RWPE1 (cell line): ENCODE measurements around the gene DRC7.

Experiments used
- CTCF ChIA-PET: fragments of 350-600 bp; sonication (Branson Sonifier 250); formaldehyde crosslinking; extraction: SDS; loops from one replicate; lab custom pipeline; 2021; lab: Yijun Ruan, JAX
- POLR2A ChIA-PET: fragments of 400-600 bp; formaldehyde crosslinking; extraction: SDS; loops from one replicate; lab custom pipeline; 2020; ENCODE audit warnings: antibody characterized with exemption; ENCODE audit not compliant: low non-redundant PET; lab: Yijun Ruan, JAX
- DNase-seq: peaks from one replicate; pipeline ENCODE4 v3.0.0; 2012; ENCODE audit warnings: low spot score
- H3K27ac ChIP-seq: fragments of 450-650 bp; 2 replicates; pipeline ENCODE4 v1.5.1; 2017
- CTCF ChIP-seq: fragments of 450-650 bp; conservative IDR thresholded peaks from 2 replicates; pipeline ENCODE4 v1.5.1; 2017; ENCODE audit warnings: low read depth, mild to moderate bottlenecking

DRC7 gene

GRCh38 chr16:57735755-57736418, 41.3 kb downstream of the DRC7 start, which contains the start of gene KATNB1:
Gene KATNB1 (plus strand): TSS chr16:57735770. CDS start chr16:57737244, 1,474 bp downstream.
- DNase-seq: peak; percentile 13
- ChIA-PET POLR2A (interaction anchor here (0.6 kb wide), 1 partner anchor 146 kb away, joined by 4 read pairs; no protein-coding TSS in a partner anchor), CTCF (interaction anchor here (0.5 to 2.7 kb wide), 12 partner anchors 13 to 1000 kb away, joined by 3 to 13 read pairs (median 4); no protein-coding TSS in a partner anchor)
- TF ChIP-seq CTCF: no peak
- H3K27ac ChIP-seq: peak within 1 kb of the TSS; percentile 75

- peak; percentile 59 for DNase-seq
- peak; percentile 42 for TF ChIP-seq CTCF
- H3K27ac ChIP-seq: peak overlapping the region; percentile 75
- ChIA-PET POLR2A (no interaction called here), CTCF (interaction anchor here (0.5 to 2.7 kb wide), 9 partner anchors 43 to 1001 kb away, joined by 3 to 13 read pairs (median 4); no protein-coding TSS in a partner anchor)
Observed at GRCh38 chr16:57736419-57737351, 42.1 kb downstream of the DRC7 start.

GRCh38 chr16:57738844-57739243, 44.2 kb downstream of the DRC7 start:
- ChIA-PET CTCF (interaction anchor here (0.6 kb wide), 1 partner anchor 139 kb away, joined by 6 read pairs; no protein-coding TSS in a partner anchor), POLR2A (no interaction called here)
- no peak overlapping the region for H3K27ac ChIP-seq
- no peak for TF ChIP-seq CTCF
- DNase-seq: no peak

GRCh38 chr16:57739756-57740422, 45.3 kb downstream of the DRC7 start:
- ChIA-PET CTCF (interaction anchor here (0.6 to 2.7 kb wide), 3 partner anchors 164 to 312 kb away, joined by 3 to 8 read pairs (median 3); no protein-coding TSS in a partner anchor), POLR2A (interaction anchor here (0.6 kb wide), 1 partner anchor 120 kb away, joined by 3 read pairs; no protein-coding TSS in a partner anchor)
- no peak for TF ChIP-seq CTCF
- DNase-seq: no peak
- H3K27ac ChIP-seq: peak overlapping the region; percentile 0; the same call in 1 of the 2 replicates

- TF ChIP-seq CTCF: no peak
- POLR2A ChIA-PET: no interaction called here
- CTCF ChIA-PET: interaction anchor here (0.7 to 2.7 kb wide), 2 partner anchors 164 to 311 kb away, joined by 3 to 8 read pairs; no protein-coding TSS in a partner anchor
- DNase-seq: no peak
- peak overlapping the region; percentile 0; the same call in 1 of the 2 replicates for H3K27ac ChIP-seq
Observed at GRCh38 chr16:57740423-57741071, 45.9 kb downstream of the DRC7 start.
